Testis (tissue), 2 donors: Measurements from ENCODE around the gene PRR36.

ENCODE experiments used
- CTCF ChIP-seq, 3 experiments: fragments of 450-650 bp in 2 of 3; fragments of 200-600 bp in 1 of 3; sonication (generic) in 1 of 3; IDR thresholded peaks; one replicate each; pipeline ENCODE4 v1.5.1; 2016 to 2019; ENCODE audit warnings: antibody characterized with exemption in 3 of 3, mild to moderate bottlenecking in 2 of 3, moderate library complexity in 1 of 3
- POLR2A ChIP-seq: fragments of 450-650 bp; IDR thresholded peaks from one replicate; pipeline ENCODE4 v1.6.1; 2017; ENCODE audit warnings: antibody characterized with exemption, mild to moderate bottlenecking, moderate library complexity

- TF ChIP-seq POLR2A, result no peak
- no peak for TF ChIP-seq CTCF (IDR thresholded peaks at IDR 0.05)
Observed at GRCh38 chr19:7851623-7852500, 22.3 kb downstream of the PRR36 start.
